Measurements from ENCODE around the gene PSMD5.
A peak's percentile ranks its signal among the peaks of the same experiment; 100 is the strongest.

Gene PSMD5

DNA sequence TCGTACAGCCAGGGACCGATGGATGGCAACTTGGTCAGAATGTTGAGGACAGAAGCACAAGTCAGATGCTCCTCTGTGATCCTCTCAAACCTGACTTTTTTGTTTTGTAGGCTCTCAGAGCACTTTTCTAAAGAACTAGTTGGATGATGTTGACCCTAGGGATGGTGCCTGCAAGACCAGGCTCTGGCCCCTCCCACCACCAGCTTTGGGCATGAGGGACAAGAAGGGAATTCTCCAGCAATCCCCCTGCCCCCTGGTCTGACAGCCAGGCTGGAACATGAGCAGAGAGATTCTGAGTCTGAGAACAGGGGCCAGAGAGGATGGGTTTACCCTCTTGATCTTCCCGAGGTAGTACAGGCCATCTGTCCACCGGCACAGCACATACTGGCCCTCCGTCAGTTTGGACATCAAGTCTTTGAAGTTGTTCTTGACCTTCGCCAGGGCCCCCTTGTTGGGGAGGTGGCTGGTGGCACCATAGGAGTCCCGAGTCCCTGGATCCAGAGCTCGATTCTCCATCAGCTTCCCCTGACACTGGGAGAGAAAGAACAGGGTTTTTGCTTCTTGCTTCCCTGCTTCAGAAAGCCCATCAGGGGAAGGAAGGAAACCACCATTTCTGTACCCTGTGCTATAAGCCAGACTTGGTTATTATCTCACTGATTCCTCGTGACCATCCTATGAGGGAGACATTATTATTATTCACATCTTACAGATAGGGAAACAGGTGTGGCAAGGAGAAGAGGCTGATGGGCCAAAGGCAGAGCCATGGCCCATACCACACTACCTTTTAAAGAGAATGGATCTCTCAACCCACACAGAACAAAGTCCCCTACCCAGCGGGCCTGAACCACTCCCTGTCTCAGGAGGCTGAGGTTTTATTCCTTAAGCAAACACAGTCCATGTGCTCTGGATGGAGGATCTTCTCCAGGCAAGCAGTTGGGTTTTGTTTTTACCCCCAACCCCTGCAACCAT lies 31.8 kb upstream of the PSMD5 start:
- no peak for DNase-seq (ENCODE audit: low read depth)

DNA sequence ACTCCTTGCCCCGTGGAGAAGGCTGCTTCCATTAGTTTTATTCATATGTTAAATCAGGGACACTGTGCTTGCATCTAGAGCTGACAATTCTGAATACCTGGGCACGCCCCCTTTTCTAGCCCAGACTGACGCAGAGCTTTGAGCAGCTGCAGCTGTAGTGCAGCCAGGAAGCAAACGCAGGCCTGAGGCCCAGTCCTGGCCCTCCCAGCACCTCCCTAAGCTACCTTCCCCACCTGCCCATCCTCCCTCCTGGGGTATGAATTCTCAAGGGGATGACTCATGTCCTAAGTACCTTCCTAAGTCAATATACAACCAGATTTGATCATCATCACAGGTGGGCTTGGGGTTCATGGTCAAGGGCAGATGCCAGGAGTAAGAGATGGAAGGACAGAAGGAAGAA lies 30.8 kb upstream of the PSMD5 start:
- DNase-seq (ENCODE audit: low read depth): peak; percentile 36

DNA sequence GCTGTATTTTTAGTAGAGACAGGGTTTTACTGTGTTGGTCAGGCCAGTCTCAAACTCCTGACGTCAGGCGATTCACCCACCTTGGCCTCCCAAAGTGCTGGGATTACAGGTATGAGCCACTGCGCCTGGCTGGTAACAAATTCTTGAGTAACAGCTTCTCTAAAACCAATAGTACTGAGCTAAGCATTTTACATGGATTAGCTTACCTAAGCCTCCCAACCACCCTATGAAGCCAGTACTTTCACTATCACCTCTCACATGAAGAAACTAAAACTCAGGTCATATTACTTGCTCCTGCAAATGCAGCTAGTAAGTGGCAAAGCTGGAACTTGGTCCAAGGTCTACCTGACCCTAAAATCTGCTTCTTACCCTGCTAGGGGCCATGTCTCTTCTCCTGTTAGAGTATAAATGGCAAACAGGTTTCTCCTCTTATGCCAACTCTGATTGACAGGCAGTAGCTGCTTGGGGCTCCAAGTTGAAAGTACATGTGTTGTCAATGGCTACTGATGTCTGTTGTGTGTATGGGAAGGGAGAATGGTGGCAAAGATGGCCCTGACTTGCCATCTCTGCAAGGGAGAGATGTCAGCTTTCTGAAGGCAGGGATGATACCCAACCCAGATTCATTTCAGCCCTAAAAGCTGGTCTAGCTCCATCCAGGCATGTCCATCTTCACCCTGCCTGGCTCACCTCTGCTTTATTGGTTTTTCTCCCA lies 30.2 kb upstream of the PSMD5 start:
- no peak for DNase-seq (ENCODE audit: low read depth)

DNA sequence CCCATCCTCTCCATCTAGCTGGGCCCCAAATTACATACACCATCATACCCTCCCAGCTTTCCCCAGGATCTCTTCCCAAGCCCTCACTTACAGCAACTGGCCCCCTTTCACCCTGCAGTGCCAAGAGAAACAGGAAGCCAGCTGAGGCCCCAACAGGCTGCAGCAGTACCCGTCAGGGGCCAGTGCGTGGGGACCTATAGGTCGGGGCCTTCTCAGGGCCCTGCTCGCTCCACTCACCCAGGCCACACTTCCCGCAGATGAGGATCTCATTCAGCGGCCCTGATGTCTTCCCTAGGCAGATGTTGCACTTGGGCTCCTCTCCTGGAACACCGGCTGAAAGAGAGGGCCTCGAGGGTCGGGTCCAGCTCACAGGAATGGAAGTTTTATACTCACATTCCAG lies 27.5 kb upstream of the PSMD5 start:
- no peak for DNase-seq (ENCODE audit: low read depth)

DNA sequence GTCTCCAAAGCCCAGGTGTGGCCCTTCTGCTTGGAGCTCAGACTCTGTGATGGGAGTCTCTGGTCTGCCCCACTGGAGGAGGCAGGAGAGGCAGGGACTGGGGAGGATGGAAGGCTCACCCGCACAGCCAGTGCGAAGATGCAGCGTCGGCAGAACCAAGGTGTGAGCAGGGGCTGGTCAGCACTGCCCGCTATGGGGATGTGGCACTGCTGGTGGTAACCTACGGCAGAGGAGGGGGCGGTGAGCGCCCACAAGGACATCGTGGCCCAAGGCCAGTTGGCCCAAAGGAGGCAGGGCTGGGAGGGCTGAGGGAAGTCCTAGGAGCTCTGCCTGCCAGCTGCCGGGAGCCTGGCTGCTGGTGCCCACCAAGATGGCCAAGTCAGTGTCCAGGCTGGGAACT lies 27.0 kb upstream of the PSMD5 start:
- DNase-seq (ENCODE audit: low read depth): no peak

DNA sequence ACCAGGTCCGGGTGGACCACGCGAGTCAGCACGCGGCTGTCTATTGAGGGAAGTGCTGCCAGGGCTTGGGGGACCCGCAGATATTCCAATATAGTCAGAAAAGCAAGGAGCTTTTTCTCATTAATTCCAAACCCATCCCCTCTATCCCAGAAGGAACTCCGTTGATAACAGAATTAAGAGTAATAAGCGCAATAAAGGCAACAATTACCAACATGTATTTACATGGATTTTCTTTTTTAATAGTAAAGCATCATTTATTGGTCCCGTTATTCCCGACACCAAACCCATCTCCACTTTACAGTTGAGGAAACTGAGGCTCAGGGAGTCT lies 26.6 kb upstream of the PSMD5 start:
- DNase-seq (ENCODE audit: low read depth): no peak

DNA sequence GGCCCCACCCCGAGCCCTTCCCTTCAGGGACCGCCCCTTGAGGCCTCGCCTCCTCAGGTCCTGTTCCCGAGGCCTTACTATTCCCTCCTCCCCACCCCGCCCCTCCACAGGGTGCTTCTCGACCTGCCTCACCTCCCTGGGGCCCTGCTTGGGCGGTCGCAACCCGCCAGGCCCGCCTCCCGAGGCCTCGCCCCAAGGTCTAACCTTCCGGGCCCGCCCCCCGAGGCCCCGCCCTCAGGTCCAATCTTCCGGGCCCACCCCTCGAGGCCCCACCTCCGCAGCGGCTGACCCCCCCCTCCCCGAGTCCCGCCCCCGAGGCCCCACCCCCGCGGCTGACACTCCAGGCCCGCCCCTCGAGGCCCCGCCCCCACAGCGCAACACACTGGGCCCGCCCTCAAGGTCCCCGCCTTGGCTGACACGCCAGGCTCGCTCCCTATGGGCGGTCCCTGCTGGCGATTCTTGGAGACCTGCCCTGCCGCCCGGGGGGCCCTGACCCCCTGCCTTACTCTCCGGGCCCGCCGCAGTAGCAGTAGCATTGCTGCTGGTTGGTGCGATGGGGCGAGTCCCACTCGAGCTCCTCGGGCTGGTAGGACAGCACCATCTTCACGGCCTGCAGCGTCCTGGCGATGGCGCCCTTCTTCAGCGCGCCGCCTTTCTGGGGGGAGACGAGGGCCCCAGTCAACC lies 26.1 kb upstream of the PSMD5 start:
- DNase-seq (ENCODE audit: low read depth): peak; percentile 97

DNA sequence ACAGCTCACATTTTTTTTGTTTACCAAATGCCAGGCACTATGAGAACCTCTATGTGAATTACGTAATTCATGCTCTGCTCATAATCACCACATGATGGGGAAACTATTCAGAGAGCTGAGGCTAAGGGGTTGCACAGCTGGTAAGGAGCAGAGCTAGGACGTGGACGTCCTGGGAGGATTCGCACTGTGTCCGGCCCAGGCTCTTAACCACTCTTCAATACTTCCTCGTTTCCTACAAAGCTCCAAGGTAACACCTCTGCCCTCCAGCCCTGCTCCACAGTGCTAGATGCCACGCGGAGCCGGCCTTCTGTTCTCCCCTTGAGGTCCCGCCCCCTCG lies 25.6 kb upstream of the PSMD5 start:
- no peak for DNase-seq (ENCODE audit: low read depth)

DNA sequence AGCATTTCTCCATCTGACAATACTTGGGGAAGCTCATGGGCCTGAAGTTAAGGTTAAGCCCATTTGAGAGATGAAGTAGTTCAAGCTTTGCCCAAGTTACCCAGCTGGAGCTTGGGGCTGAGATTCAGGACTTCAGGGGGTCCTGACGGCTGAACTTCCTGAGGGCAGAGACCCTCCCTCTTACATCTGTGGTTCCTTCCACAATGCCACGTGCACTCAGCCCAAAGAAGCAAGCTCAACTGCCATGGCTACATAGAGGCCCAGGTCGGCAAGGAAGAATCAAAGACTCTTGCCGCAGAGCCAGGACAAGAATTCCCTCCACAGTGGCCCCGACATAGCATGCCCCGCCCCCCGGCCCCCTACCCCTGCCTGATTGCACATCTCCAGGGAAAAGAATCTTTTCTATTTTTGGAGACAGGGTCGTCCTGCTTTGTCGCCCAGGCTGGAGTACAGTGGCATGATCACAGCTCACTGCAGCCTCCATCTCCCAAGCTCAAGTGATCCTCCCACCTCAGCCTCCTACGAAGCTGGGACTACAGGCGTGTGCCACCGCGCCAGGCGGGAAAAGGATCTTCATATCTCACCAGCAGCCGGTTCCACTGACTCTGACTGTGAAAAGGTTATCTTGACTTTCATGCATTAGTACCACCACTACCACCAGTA lies 25.1 kb upstream of the PSMD5 start:
- DNase-seq (ENCODE audit: low read depth): no peak

DNA sequence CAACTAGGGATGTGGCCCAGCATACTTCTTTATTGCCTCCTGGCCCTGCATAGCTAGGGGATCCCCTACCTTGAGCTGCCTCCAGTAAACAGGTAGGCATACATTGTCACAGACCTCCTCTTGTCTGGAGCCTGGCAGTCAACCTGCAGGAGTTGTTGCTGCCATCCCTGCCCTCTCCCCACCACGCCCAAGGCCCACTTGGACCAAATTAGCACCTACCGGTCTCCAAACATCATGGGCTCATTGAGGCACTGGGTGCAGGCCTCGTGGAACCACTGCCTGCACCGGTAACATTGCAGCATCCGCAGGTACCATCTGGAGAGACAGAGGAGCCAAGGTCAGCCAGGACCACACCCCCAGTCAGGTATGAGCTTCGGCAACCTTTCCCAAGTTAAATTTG lies 23.9 kb upstream of the PSMD5 start:
- no peak for DNase-seq (ENCODE audit: low read depth)

DNA sequence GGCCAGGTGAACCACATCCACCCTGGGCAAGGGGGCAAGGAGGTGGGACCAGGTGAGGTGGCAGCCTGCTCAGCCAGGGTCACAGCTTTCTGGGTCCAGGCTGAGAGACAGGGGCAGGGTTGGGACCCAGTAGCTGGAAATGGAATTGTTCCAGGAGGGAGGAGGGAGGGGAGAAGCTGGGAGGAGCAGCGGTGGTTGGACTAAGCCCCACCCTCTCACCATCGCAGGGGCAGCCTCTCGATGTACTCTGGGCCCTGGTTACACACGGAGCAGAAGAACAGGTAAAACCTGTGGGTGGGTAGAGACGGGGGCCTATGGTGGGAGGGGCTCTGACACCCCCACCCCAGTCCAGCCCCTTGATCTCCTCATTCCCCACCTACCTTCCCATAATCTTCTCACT lies 23.1 kb upstream of the PSMD5 start:
- DNase-seq (ENCODE audit: low read depth): no peak

DNA sequence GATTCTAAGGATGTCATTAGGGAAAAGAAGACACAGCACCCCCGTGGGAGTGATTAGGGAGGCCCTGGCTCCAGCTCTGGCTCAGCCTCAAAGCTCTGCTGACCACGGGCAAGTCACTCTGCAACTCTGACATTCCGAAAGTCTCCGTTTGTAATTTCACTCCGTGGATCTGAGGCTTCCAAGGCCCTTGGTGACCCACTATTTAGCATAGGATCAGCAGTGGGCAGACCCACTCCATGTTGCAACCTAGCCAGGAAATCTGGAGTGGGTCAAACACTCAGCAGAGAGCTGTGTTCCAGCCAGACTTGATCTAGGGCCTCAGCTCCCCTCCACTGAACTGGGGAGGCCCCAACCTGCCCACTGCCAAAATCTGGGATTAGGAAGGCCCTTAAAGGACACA lies 22.5 kb upstream of the PSMD5 start:
- DNase-seq (ENCODE audit: low read depth): no peak

DNA sequence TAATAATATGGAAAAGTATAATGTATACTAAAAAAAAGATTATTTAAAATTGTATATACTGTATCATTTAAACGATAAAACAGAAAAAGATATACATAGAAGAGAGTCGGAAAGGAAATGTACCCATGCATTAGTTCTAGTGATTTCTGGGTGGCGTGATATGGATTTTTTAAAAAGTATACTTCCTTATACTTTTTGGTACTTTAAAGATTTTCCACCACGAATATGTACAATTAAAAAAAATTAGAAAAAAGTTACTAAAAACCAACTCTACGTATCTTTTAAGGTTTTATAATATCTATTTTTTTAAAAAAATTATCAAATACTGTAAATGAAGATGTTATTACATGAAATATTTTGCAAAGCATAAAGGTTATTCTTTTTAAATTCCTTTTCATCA lies 22.0 kb upstream of the PSMD5 start:
- DNase-seq (ENCODE audit: low read depth): no peak

DNA sequence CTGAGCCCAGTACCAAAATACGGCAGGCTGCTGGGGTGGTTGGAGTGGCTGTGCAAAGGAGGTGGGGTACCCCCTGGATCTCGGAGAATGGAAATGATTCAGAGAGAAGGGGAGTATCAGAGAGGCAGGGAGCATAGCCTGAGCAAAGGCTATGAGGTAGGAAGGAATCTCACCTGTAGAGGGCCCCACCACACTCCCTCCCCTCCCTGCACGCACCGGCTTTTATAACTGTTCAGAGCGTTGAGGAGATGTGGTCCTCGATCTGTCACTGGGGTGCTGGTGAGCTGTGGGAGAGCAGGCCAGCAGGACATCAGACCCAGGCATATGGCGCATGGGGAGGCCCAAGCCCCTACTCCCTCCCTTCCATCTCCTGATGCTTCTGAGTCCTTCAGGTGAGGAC lies 21.1 kb upstream of the PSMD5 start:
- DNase-seq (ENCODE audit: low read depth): no peak

DNA sequence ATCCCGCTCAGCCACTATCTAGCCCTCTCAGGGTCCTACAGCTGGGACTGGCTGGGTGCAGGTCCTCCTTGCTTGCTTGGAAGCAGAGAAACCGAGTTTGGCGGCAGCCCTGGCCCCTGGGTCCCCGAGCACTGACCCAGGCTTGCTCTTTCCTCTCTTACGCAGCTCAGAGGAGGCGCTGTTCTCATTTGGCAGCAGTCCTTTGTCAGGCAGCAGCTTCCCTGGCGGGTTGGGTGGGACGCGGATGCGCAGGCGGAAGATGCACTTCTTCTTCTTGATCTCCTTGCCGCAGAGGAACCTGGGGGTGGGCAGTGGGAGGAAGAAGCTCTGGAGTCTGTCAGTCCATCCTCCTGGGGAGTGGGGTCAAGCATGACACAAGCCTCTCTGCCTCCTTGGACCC lies 19.7 kb upstream of the PSMD5 start:
- no peak for DNase-seq (ENCODE audit: low read depth)

DNA sequence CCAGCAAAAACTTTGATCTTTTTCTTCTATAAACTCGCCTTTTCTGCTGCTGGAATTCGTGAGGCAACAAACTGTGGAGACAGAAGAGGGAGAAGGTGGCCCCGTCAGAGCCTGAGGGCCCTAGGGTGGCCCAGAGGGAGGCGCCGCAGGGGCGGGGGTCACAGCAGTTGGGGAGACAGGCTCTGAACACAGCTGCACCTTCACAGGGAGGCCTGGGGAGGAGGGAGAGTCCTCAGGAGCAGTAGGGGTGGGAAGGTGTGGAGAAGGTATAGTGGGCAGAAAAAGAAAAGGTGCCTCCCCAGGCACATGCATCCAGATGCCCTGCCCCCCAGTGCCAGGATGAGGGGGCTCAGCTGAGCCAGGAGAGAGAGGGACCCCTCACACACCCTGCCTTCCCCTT lies 19.2 kb upstream of the PSMD5 start:
- DNase-seq (ENCODE audit: low read depth): no peak

DNA sequence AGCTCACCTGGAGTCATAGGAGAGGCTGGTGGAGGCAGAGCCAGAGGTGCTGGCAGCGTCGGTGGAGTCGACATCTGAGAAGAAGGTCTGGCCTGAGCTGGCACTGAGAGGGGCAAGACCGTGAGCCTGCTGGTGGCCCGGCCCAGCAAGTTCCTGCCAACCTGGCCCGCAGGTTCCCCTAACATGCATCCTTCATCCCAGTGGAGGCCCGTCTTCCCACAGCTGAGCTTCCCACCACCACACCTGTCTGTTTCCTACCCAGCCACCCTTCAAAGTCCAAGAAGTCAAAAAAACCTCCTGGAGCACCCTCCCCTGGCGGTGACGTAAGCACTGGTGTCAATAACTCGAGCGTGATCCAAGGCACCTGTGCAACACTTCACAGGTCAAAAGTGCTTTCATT lies 17.4 kb upstream of the PSMD5 start:
- no peak for DNase-seq (ENCODE audit: low read depth)

DNA sequence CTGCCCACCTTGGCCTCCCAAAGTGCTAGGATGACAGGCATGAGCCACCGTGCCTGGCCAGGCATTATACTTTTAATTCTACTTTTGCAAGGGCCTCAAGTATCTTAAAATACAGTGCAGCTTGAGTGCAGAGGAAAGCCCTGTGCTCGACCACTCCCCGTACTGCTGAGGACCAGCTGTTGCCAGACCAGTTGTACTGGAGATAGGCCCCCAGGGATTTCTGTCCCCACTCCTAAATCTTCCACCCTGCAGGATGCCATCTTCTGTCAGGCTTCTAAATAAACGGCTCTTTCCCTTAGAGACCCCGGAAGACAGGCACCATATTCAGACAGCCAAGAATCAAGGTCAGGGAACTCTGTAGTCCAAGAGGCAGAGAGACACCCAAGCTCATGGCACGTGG lies 16.6 kb upstream of the PSMD5 start:
- DNase-seq (ENCODE audit: low read depth): no peak

DNA sequence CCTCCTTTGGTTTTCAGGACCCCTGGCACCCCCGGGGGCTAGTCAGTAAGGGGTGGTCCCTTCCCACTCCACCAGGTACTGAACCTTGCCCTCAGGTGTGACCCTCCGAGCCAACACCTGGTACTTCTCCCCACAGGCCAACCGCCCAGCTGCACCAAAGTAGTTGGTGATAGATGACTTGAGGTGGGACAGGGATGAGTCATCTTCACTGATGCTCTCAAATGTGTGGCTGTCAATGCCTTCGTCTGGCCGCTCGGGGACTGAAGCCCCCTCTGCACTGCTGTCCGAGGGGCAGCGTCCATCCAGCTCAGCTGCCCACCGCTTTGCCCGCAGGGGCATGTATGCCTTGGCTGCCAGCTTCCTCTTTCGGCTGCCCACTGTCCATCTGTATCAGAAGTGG lies 15.2 kb upstream of the PSMD5 start:
- DNase-seq (ENCODE audit: low read depth): no peak

DNA sequence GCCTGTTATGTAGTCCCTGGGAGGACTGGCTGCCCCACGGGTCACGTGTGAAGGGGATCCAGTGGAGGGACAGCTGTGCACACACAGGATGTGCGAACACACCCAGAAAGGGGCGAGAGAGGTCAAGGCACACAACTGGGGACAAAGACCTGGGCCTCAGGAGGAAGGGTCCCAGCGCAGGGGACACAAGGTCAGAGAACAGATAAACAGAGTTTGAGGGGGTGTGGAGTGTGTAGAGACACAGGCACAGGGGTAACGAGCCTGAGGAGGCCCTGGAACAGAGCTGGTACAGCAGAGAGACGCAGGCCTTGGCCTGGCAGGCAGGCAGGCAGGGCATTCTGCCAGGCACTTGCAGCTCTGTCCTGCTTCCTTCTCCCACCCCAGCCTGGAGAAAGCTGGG lies 14.8 kb upstream of the PSMD5 start:
- DNase-seq (ENCODE audit: low read depth): no peak

DNA sequence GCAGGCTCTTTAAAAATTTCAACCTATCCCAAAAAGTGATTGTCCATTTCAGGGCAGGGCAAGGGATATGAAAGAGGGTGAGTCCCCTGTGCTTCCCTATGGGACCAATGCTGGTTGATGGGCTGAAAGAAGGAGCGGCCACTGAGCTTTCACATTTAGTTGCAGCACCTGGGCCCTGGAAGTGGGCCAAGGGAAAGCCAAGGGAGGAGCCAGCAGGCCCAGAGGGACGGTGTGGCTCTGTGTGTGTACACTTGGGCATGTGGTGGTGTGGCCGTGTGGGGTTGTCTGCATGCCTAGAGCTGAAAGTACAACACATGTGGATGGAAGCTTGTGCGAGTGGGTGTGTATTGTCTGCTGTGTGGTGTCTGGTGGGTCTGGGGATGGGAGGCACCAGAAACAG lies 14.0 kb upstream of the PSMD5 start:
- no peak for DNase-seq (ENCODE audit: low read depth)

DNA sequence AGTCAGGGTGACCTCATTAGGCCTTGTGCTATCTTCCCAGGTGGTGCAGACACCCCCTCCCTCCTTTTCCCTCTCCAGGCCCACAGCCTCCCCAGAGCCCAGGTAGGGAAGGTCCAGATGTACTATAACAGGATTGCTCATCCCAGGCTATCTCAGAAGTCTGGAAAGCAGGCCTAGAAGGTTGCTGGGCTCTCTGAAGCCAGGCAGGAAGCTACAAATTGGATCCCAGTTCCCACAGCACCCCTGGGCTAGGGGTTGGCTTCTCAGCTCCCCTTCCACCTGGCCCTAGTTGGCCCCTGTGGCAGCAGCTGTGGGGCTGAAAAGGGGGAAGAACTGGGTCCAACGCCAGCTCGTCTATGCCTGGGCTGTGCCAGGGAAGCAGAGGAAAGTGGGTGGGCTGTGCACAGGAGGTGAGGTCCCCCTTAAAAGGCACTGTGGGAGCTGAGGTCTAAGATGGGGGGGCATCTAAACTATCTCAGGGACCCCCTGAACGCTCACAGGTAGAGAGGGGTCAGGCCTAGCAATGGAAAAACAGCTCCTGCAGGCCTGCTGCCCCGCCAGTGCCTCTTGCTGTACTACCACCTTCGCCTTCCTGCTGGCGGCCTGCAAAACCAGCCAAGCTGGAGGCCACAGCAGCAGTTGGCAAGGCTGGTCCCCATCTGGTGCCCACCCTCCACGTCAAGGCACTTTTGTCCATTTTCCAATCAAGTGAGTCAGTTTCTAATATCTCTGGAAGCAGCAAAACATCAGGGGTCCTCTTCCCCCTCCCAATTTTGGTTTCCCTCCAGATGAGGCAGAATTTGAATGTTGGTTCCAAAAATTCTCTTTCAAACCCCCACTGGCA lies 13.3 kb upstream of the PSMD5 start:
- DNase-seq (ENCODE audit: low read depth): no peak
